Measurements from ENCODE around the gene NOL4.

- TF ChIP-seq ZNF274 (IDR thresholded peaks at IDR 0.05; ENCODE audit: low read depth, low read length) (no peak), YY1 (IDR thresholded peaks at IDR 0.05; ENCODE audit: insufficient read depth, insufficient read length) (no peak), SUZ12 (IDR thresholded peaks at IDR 0.05; ENCODE audit: extremely low read depth, insufficient read depth, insufficient read length) (no peak)
These were observed 30.5 kb downstream of the NOL4 start for GRCh38 chr18:34194239-34194638.
